Measurements from ENCODE around the gene P4HA2. TPM values are rescaled to one million over a fixed set of nuclear protein-coding genes. Genes with fewer than 3 reads are reported as not detected.

P4HA2 gene
- total RNA-seq, 1 experiment from 2014 or later, result 43.6 TPM

- Histone ChIP-seq H3K4me3 (ENCODE audit: low read length) (no peak overlapping the region), H3K9me2 (replicated peaks; ENCODE audit: low read length) (no peaks in the 10 kb centered on the region), H3F3A (ENCODE audit: low read length, unreplicated experiment) (no peaks in the 10 kb centered on the region), H3K9ac (ENCODE audit: low read length) (no peak overlapping the region), H3K4me2 (ENCODE audit: low read length) (no peak overlapping the region), H3K9me3 (ENCODE audit: low read length) (no peaks in the 10 kb centered on the region), H3K79me2 (ENCODE audit: low read length) (no peaks in the 10 kb centered on the region), H4K20me1 (ENCODE audit: low read length) (no peaks in the 10 kb centered on the region), H3K36me3 (ENCODE audit: low read depth, low read length) (no peaks in the 10 kb centered on the region), H2AFZ (ENCODE audit: low read length) (no peak overlapping the region), H3K27ac (ENCODE audit: low read length) (no peak overlapping the region), H3K27me3 (ENCODE audit: low read length) (no peaks in the 10 kb centered on the region), H3K4me1 (ENCODE audit: insufficient read depth, low read length) (0 out of 2 replicates have a peak, but pooled peaks cover 4% of the 10 kb centered on the region)
- BruUV-seq (replicated peaks), result no TSS peak
- no peak for ATAC-seq
- POLR2A ChIA-PET (ENCODE audit: unreplicated experiment), result no interaction called here
- TF ChIP-seq EZH2phosphoT487 (IDR thresholded peaks at IDR 0.05; ENCODE audit: borderline replicate concordance, low read length) (no peak), EZH2 (IDR thresholded peaks at IDR 0.05; ENCODE audit: low read length, unreplicated experiment) (no peak)
- TF ChIP-seq, protein P1, sequence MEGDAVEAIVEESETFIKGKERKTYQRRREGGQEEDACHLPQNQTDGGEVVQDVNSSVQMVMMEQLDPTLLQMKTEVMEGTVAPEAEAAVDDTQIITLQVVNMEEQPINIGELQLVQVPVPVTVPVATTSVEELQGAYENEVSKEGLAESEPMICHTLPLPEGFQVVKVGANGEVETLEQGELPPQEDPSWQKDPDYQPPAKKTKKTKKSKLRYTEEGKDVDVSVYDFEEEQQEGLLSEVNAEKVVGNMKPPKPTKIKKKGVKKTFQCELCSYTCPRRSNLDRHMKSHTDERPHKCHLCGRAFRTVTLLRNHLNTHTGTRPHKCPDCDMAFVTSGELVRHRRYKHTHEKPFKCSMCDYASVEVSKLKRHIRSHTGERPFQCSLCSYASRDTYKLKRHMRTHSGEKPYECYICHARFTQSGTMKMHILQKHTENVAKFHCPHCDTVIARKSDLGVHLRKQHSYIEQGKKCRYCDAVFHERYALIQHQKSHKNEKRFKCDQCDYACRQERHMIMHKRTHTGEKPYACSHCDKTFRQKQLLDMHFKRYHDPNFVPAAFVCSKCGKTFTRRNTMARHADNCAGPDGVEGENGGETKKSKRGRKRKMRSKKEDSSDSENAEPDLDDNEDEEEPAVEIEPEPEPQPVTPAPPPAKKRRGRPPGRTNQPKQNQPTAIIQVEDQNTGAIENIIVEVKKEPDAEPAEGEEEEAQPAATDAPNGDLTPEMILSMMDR (conservative IDR thresholded peaks at IDR 0.05; ENCODE audit: low read depth, low read length), result no peak
- DNase-seq, result no peak
- intact Hi-C loops (cut with micrococcal nuclease), result loop anchor here (1.0 kb wide), 1 partner anchor 112 kb away; no protein-coding TSS in a partner anchor
- CTCF ChIA-PET, result no interaction called here
Measured at GRCh38 chr5:132177691-132178149, 49.9 kb downstream of the P4HA2 start.

- Histone ChIP-seq H3K4me1 (ENCODE audit: insufficient read depth, low read length) (0 out of 2 replicates have a peak, but pooled peaks cover 4% of the 10 kb centered on the region), H3K79me2 (ENCODE audit: low read length) (no peaks in the 10 kb centered on the region), H2AFZ (ENCODE audit: low read length) (no peak overlapping the region), H4K20me1 (ENCODE audit: low read length) (no peaks in the 10 kb centered on the region), H3K27me3 (ENCODE audit: low read length) (no peaks in the 10 kb centered on the region), H3K4me3 (ENCODE audit: low read length) (no peak overlapping the region), H3K9me2 (replicated peaks; ENCODE audit: low read length) (no peaks in the 10 kb centered on the region), H3K27ac (ENCODE audit: low read length) (no peak overlapping the region), H3K9me3 (ENCODE audit: low read length) (no peaks in the 10 kb centered on the region), H3K36me3 (ENCODE audit: low read depth, low read length) (no peaks in the 10 kb centered on the region), H3F3A (ENCODE audit: low read length, unreplicated experiment) (no peaks in the 10 kb centered on the region), H3K9ac (ENCODE audit: low read length) (no peak overlapping the region), H3K4me2 (ENCODE audit: low read length) (no peak overlapping the region)
- no peak for ATAC-seq
- POLR2A ChIA-PET (ENCODE audit: unreplicated experiment), result no interaction called here
- BruUV-seq (replicated peaks), result no TSS peak
- intact Hi-C loops (cut with micrococcal nuclease), result loop anchor here (1.0 kb wide), 1 partner anchor 112 kb away; no protein-coding TSS in a partner anchor
- peak; percentile 28 for DNase-seq
- CTCF ChIA-PET, result no interaction called here
- no peak for TF ChIP-seq EZH2phosphoT487 (IDR thresholded peaks at IDR 0.05; ENCODE audit: borderline replicate concordance, low read length)
- no peak for TF ChIP-seq EZH2 (IDR thresholded peaks at IDR 0.05; ENCODE audit: low read length, unreplicated experiment)
- TF ChIP-seq, protein P1 (conservative IDR thresholded peaks at IDR 0.05; ENCODE audit: low read depth, low read length), result peak; percentile 41; the same call in 1 of the 2 replicates
Measured at GRCh38 chr5:132176987-132177386, 50.7 kb downstream of the P4HA2 start.

DNA sequence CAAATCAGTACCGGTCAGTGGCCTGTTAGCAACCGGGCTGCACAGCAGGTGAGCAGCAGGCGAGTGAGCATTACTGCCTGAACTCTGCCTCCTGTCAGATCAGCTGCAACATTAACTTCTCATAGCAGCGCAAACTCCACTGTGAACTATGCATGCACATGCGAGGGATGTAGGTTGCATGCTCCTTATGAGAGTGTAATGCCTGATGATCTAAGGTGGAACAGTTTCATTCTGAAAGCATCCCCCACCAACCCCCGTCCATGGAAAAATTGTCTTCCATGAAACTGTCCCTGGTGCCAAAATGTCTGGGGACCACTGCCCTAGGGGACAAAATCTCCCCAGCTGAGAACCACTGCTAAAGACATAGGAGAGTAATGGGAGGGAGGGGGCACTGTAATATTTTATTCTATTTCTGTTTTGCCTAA is 51.1 kb downstream of the P4HA2 start:
- H3K36me3 ChIP-seq (ENCODE audit: low read depth, low read length), result no peaks in the 10 kb centered on the region
- no peak overlapping the region for H3K27ac ChIP-seq (ENCODE audit: low read length)
- ChIA-PET POLR2A (ENCODE audit: unreplicated experiment) (no interaction called here), CTCF (no interaction called here)
- 0 out of 2 replicates have a peak, but pooled peaks cover 4% of the 10 kb centered on the region for H3K4me1 ChIP-seq (ENCODE audit: insufficient read depth, low read length)
- DNase-seq (no peak), ATAC-seq (no peak)
- H3K79me2 ChIP-seq (ENCODE audit: low read length), result no peaks in the 10 kb centered on the region
- no peaks in the 10 kb centered on the region for H3K9me3 ChIP-seq (ENCODE audit: low read length)
- no peak overlapping the region for H3K4me2 ChIP-seq (ENCODE audit: low read length)
- no TSS peak for BruUV-seq (replicated peaks)
- intact Hi-C loops (cut with micrococcal nuclease), result no loop called here
- no peaks in the 10 kb centered on the region for H3F3A ChIP-seq (ENCODE audit: low read length, unreplicated experiment)
- TF ChIP-seq EZH2 (IDR thresholded peaks at IDR 0.05; ENCODE audit: low read length, unreplicated experiment), result no peak
- TF ChIP-seq, protein P1 (conservative IDR thresholded peaks at IDR 0.05; ENCODE audit: low read depth, low read length), result no peak
- TF ChIP-seq EZH2phosphoT487 (IDR thresholded peaks at IDR 0.05; ENCODE audit: borderline replicate concordance, low read length), result no peak
- no peaks in the 10 kb centered on the region for H4K20me1 ChIP-seq (ENCODE audit: low read length)
- H3K27me3 ChIP-seq (ENCODE audit: low read length), result no peaks in the 10 kb centered on the region
- H3K9me2 ChIP-seq (replicated peaks; ENCODE audit: low read length), result no peaks in the 10 kb centered on the region
- H2AFZ ChIP-seq (ENCODE audit: low read length), result no peak overlapping the region
- no peak overlapping the region for H3K9ac ChIP-seq (ENCODE audit: low read length)
- no peak overlapping the region for H3K4me3 ChIP-seq (ENCODE audit: low read length)
